Common myeloid progenitor, CD34-positive (primary cell): ENCODE results near the gene FYCO1.

Experiments
- CTCF ChIA-PET: fragments of 350-600 bp; sonication (Branson Sonifier 250); formaldehyde crosslinking; loops from one replicate; lab custom pipeline; 2021; ENCODE audit warnings: antibody characterized with exemption; lab: Charles Lee
- POLR2A ChIA-PET: fragments of 350-600 bp; sonication (Branson Sonifier 250); formaldehyde crosslinking; loops from one replicate; lab custom pipeline; 2021; ENCODE audit warnings: antibody characterized with exemption; lab: Charles Lee
- DNase-seq, 3 donors: peaks; one replicate each; pipeline versions ENCODE4 v3.0.0 to v3.0.0-alpha.2; 2013
- H3K27ac ChIP-seq, 2 experiments: 1 replicate in 1 of 2; 2 replicates in 1 of 2; pipeline ENCODE4 v1.7.0; 2013; ENCODE audit warnings: inconsistent platforms in 2 of 2, low read length in 2 of 2, mild to moderate bottlenecking in 2 of 2, low read depth in 1 of 2, moderate library complexity in 1 of 2; ENCODE audit not compliant: severe bottlenecking in 2 of 2, insufficient read depth in 1 of 2, poor library complexity in 1 of 2
- H3K27me3 ChIP-seq, 5 experiments: replicated peaks in 2 of 5; 1 replicate in 3 of 5; 2 replicates in 2 of 5; pipeline versions ENCODE4 v1.6.1 to v1.7.0; 2013; ENCODE audit warnings: low read length in 4 of 5, mild to moderate bottlenecking in 2 of 5, moderate library complexity in 2 of 5, inconsistent platforms in 1 of 5; ENCODE audit not compliant: insufficient read depth in 5 of 5, control insufficient read depth in 4 of 5
- H3K36me3 ChIP-seq, 4 experiments: 1 replicate in 2 of 4; 2 replicates in 2 of 4; pipeline versions ENCODE4 v1.6.1 to v1.7.0; 2013; ENCODE audit warnings: low read length in 3 of 4, control low read depth in 1 of 4, mild to moderate bottlenecking in 1 of 4; ENCODE audit not compliant: control insufficient read depth in 4 of 4, insufficient read depth in 4 of 4
- H3K4me1 ChIP-seq, 4 experiments: 1 replicate in 3 of 4; 2 replicates in 1 of 4; pipeline versions ENCODE4 v1.6.1 to v1.7.1; 2013; ENCODE audit warnings: low read length in 3 of 4, mild to moderate bottlenecking in 3 of 4, control low read depth in 1 of 4, inconsistent platforms in 1 of 4, moderate library complexity in 1 of 4; ENCODE audit not compliant: control insufficient read depth in 4 of 4, insufficient read depth in 4 of 4; ENCODE audit errors: control extremely low read depth in 1 of 4
- H3K4me3 ChIP-seq, 7 experiments: 1 replicate in 4 of 7; 2 replicates in 3 of 7; pipeline versions ENCODE4 v1.5.1 to v1.7.0; 2013; ENCODE audit warnings: mild to moderate bottlenecking in 7 of 7, low read length in 6 of 7, moderate library complexity in 6 of 7, inconsistent platforms in 2 of 7, low read depth in 2 of 7, control low read depth in 1 of 7; ENCODE audit not compliant: insufficient read depth in 4 of 7, control insufficient read depth in 1 of 7; ENCODE audit errors: extremely low read depth in 1 of 7
- H3K9me3 ChIP-seq, 5 experiments: 1 replicate in 4 of 5; 2 replicates in 1 of 5; pipeline versions ENCODE4 v1.6.1 to v1.7.1; 2013; ENCODE audit warnings: low read length in 4 of 5, mild to moderate bottlenecking in 2 of 5, inconsistent platforms in 1 of 5, low read depth in 1 of 5, moderate library complexity in 1 of 5; ENCODE audit not compliant: control insufficient read depth in 4 of 5, insufficient read depth in 2 of 5; ENCODE audit errors: control extremely low read depth in 1 of 5
- WGBS: methylation state at CpG from one replicate; pipeline ENCODE4 v1.1.5; 2013; ENCODE audit not compliant: insufficient coverage; 5-methylcytosine and 5-hydroxymethylcytosine counted together

Gene FYCO1

DNA sequence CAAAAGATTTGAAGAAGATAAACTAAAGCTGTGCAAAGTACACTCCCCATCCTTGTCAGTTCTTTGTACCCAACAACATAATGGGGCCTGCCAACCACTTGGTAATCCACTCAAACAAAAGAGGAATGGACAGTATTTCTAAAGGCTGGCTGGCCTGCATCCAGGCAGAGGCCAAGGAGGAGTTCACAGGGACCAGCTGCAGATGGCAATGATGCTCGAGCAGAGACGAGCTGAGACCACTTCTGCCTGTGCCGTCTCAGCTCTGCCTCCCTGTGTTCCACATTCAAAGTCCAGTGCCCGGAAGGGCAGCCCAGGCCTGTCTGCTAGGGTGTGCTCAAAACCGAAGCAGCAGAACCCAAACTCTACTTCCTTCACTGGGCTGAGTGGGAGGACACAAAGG lies 38.0 kb downstream of the FYCO1 start:
- Histone ChIP-seq H3K36me3 (peaks cover 36 to 97% (median 75%) of the 10 kb centered on the region in 4 experiments), H3K4me1 (no peaks in the 10 kb centered on the region), H3K27ac (no peak overlapping the region), H3K27me3 (no peaks in the 10 kb centered on the region), H3K9me3 (no peaks in the 10 kb centered on the region), H3K4me3 (no peak overlapping the region)
- CTCF ChIA-PET: interaction anchor here (0.9 to 3.8 kb wide), 3 partner anchors 10 to 31 kb away, joined by 4 to 16 read pairs (median 4); no protein-coding TSS in a partner anchor
- POLR2A ChIA-PET: interaction anchor here (0.6 kb wide), 1 partner anchor 126 kb away, joined by 3 read pairs; no protein-coding TSS in a partner anchor
- DNase-seq: no peak
- WGBS: 97% methylated on average over 3 of the region's 5 CpGs

DNA sequence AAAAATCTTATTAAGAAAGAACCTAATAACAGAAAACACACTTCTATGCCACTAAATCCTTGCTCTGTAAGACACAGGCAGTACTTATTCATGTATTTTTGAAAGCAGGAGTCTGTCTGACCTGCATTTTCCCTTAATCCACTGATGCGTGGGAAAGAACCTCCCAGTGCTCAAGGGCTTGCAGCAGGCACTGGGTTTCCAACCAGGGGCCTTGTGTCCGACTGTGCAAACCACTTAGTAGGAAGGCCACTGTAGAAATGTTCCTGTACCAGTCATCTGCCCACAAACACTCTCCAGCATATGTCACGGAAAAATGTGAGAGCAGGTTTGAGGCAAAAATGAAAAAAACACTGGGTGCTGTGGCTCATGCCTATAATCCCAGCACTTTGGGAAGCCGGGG lies 39.9 kb downstream of the FYCO1 start:
- CTCF ChIA-PET: interaction anchor here (3.8 kb wide), 1 partner anchor 12 kb away, joined by 16 read pairs; no protein-coding TSS in a partner anchor
- no peak for DNase-seq
- POLR2A ChIA-PET: interaction anchor here (0.6 to 0.7 kb wide), 3 partner anchors 11 to 19 kb away, joined by 3 to 5 read pairs (median 3); no protein-coding TSS in a partner anchor
- no peaks in the 10 kb centered on the region for H3K27me3 ChIP-seq
- H3K4me3 ChIP-seq: no peak overlapping the region
- H3K36me3 ChIP-seq: peaks cover 38 to 97% (median 77%) of the 10 kb centered on the region in 4 experiments
- H3K4me1 ChIP-seq: peaks cover 0 to 3% (median 0%) of the 10 kb centered on the region in 4 experiments
- H3K9me3 ChIP-seq: no peaks in the 10 kb centered on the region
- H3K27ac ChIP-seq: no peak overlapping the region
- WGBS: 94% methylated on average over 2 of the region's 4 CpGs

DNA sequence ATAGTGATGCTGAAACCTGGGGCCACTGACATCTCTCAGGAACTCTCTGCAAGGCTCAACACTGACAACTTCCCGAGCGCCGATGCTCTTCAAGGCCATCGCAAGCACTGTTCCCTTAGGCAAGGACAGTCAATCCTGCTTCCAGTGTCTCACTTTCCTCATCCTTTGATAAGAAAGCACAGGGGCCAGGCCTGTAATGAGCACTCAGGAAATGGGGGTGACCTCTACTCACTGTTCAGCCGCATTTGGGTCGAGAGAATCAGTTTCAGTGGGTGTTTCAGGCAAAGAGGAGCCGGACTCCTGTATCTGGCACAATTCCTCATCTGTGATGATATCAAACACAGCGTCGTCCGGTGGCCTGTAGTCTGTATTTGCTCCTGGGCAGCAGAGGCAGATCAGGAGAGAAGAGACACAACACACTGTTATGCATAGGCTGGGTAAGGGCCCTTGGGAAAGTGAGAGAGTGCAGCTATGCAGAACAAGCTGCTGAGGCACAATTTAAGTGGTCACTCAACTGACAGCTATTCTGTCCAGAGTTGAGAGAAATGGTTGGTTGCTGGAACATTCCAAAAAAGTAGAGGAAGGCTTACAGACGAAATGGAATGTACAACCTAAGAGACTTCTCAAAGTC lies 40.5 kb downstream of the FYCO1 start:
- WGBS: 94% methylated on average over 11 of the region's 11 CpGs
- H3K4me1 ChIP-seq: peaks cover 0 to 3% (median 0%) of the 10 kb centered on the region in 4 experiments

DNA sequence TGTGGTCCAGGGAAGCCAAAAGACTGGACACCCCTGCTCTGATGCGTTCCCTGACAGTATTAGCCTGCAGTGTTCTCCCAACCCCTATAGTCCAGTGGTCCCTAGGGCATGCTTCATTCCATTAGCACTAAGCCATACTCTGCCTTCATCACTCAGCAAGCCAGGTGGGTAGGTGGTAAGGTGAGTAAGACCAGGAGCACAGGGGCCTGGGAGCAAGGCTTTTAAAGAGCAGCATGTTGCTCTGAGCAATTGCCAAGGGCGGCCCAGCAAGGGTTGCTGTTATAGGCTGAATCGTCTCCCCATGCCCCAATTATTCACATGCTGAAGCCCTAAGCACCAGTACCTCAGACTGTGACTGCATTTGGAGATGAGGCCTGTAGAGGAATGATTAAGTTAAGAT lies 41.3 kb downstream of the FYCO1 start:
- Histone ChIP-seq H3K27ac (no peak overlapping the region), H3K9me3 (no peaks in the 10 kb centered on the region), H3K27me3 (no peaks in the 10 kb centered on the region), H3K4me3 (no peak overlapping the region), H3K4me1 (peaks cover 0 to 9% (median 2%) of the 10 kb centered on the region in 4 experiments), H3K36me3 (peaks cover 42 to 97% (median 70%) of the 10 kb centered on the region in 4 experiments)
- ChIA-PET CTCF (interaction anchor here (1.2 to 2.4 kb wide), 3 partner anchors 14 to 123 kb away, joined by 3 to 10 read pairs (median 4); partner anchors contain the start of gene FYCO1), POLR2A (no interaction called here)
- 100% methylated on average over 2 of the region's 3 CpGs for WGBS
- DNase-seq: no peak

More for the DNA sequence above, 40.5 kb downstream of the FYCO1 start:
- Histone ChIP-seq H3K27me3 (no peaks in the 10 kb centered on the region), H3K27ac (no peak overlapping the region), H3K36me3 (peaks cover 41 to 97% (median 74%) of the 10 kb centered on the region in 4 experiments), H3K9me3 (no peaks in the 10 kb centered on the region), H3K4me3 (no peak overlapping the region)
- CTCF ChIA-PET: no interaction called here
- POLR2A ChIA-PET: no interaction called here
- no peak for DNase-seq

DNA sequence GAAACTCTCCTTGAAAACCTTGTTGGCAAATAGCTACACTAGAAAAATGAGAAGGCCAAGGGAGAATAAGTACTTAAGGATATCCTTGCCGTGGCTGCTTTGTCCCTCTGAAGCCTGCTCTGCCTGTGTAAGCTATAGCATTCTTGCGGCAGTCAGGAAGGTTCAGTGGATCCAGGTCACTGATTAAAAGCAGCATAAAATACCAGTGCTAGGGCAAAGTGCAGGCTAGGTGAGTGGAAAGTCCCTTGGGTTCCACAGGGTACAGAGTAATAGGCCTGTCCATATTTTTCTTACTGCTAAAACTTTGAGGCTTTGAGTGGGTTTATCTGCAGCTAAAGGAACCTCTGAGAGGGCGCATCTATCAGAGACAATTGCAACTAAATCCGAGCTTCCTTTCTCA lies 42.1 kb downstream of the FYCO1 start:
- H3K4me1 ChIP-seq: peaks cover 0 to 17% (median 6%) of the 10 kb centered on the region in 4 experiments
- no peak overlapping the region for H3K4me3 ChIP-seq
- H3K27me3 ChIP-seq: no peaks in the 10 kb centered on the region
- H3K9me3 ChIP-seq: no peaks in the 10 kb centered on the region
- ChIA-PET CTCF (interaction anchor here (0.6 to 2.4 kb wide), 5 partner anchors 14 to 579 kb away, joined by 3 to 10 read pairs (median 4); partner anchors contain the start of gene FYCO1), POLR2A (no interaction called here)
- no peak overlapping the region for H3K27ac ChIP-seq
- DNase-seq: no peak
- 100% methylated on average over 4 of the region's 4 CpGs for WGBS
- H3K36me3 ChIP-seq: peaks cover 39 to 97% (median 69%) of the 10 kb centered on the region in 4 experiments

DNA sequence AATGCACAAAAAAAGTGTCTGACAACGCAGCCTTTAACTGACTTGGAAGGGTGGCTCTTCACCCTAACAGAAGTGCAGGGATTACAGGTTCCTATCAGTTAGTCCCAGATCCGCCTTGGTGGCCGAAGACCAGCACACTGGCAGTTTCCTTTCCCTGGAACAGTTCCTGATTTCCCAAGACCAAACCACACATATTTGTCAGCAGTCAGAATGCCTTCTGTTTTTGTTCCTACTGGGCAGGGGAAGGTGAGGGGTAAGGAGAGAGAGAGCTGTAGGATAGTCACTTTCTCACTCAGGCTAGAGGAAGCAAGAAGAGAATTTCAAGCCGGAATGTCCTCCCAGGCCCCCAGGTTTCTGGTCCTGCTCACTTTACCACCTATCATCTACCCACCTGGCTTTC lies 43.2 kb downstream of the FYCO1 start:
- H3K27ac ChIP-seq: no peak overlapping the region
- peaks cover 35 to 94% (median 65%) of the 10 kb centered on the region in 4 experiments for H3K36me3 ChIP-seq
- no peak overlapping the region for H3K4me3 ChIP-seq
- ChIA-PET POLR2A (no interaction called here), CTCF (interaction anchor here (0.7 to 2.4 kb wide), 4 partner anchors 9 to 124 kb away, joined by 3 to 10 read pairs (median 5); no protein-coding TSS in a partner anchor)
- H3K9me3 ChIP-seq: no peaks in the 10 kb centered on the region
- 95% methylated on average over 3 of the region's 4 CpGs for WGBS
- H3K27me3 ChIP-seq: no peaks in the 10 kb centered on the region
- peaks cover 0 to 28% (median 11%) of the 10 kb centered on the region in 4 experiments for H3K4me1 ChIP-seq
- DNase-seq: no peak

DNA sequence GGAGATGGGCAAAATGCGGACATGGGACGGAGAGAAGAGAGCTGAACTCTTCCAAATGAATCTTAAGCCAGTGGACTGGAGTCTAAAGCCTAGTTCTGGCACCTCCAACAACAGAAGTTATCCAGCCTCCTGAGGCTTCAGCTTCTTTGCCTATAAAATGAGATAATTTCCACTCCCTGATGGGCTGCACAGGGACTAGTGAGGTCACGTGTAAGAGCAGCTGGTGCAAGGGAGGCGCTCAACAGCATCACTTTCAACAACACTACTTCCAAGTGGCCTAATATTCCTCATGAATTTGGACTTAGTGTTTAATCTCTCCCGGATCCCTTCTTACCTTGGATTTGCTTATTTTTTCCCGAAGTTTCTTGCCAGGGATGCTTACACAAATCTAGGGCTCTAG lies 43.7 kb downstream of the FYCO1 start:
- 99% methylated on average over 6 of the region's 6 CpGs for WGBS
- CTCF ChIA-PET: interaction anchor here (0.7 to 1.8 kb wide), 5 partner anchors 10 to 126 kb away, joined by 3 to 15 read pairs (median 5); no protein-coding TSS in a partner anchor
- POLR2A ChIA-PET: no interaction called here
- H3K4me1 ChIP-seq: peaks cover 0 to 33% (median 13%) of the 10 kb centered on the region in 4 experiments
- H3K27ac ChIP-seq: no peak overlapping the region
- DNase-seq: no peak
- H3K36me3 ChIP-seq: peaks cover 35 to 94% (median 66%) of the 10 kb centered on the region in 4 experiments
- H3K4me3 ChIP-seq: no peak overlapping the region
- no peaks in the 10 kb centered on the region for H3K9me3 ChIP-seq
- H3K27me3 ChIP-seq: no peaks in the 10 kb centered on the region
